H1 (cell line): Measurements from ENCODE around the gene HLA-DOB. TPM values are rescaled to one million over a fixed set of nuclear protein-coding genes. Genes with fewer than 3 reads are reported as not detected.

ENCODE experiments used
- CTCF ChIA-PET: fragments of 300-600 bp; sonication (Branson Sonifier 250); formaldehyde crosslinking; loops from one replicate; lab custom pipeline; 2021; ENCODE audit not compliant: partially characterized antibody; lab: Charles Lee
- POLR2A ChIA-PET: fragments of 300-600 bp; sonication (Branson Sonifier 250); formaldehyde crosslinking; loops from one replicate; lab custom pipeline; 2021; ENCODE audit warnings: inconsistent platforms; ENCODE audit not compliant: partially characterized antibody; lab: Charles Lee
- DNase-seq, 2 experiments: peaks; one replicate each; pipeline versions ENCODE4 v3.0.0 to v3.0.0-alpha.2; 2010 to 2022; ENCODE audit warnings: low spot score in 2 of 2, low read depth in 1 of 2, mixed read lengths in 1 of 2
- FAIRE-seq: peaks from 2 replicates; lab custom pipeline; 2011; peaks lifted over from hg19 to GRCh38; lab: Jason Lieb, UNC
- H2AFZ ChIP-seq: 2 replicates; pipeline ENCODE4 v1.8.1; 2012; ENCODE audit warnings: low read length, inconsistent platforms
- H2AK5ac ChIP-seq: 2 replicates; pipeline ENCODE4 v1.6.1; 2013; ENCODE audit warnings: low read depth, low read length
- H2BK120ac ChIP-seq: replicated peaks from 2 replicates; pipeline ENCODE3; 2013; ENCODE audit warnings: low read depth, low read length, inconsistent platforms
- H2BK12ac ChIP-seq: 2 replicates; pipeline ENCODE4 v1.6.1; 2013; ENCODE audit warnings: low read depth, low read length
- H2BK15ac ChIP-seq: 2 replicates; pipeline ENCODE4 v1.6.1; 2013; ENCODE audit warnings: low read length
- H2BK20ac ChIP-seq: 2 replicates; pipeline ENCODE4 v1.6.1; 2013; ENCODE audit warnings: low read length
- H2BK5ac ChIP-seq: 2 replicates; pipeline ENCODE4 v1.6.1; 2013; ENCODE audit warnings: low read depth, low read length
- H3K14ac ChIP-seq: 2 replicates; pipeline ENCODE4 v1.6.1; 2013; ENCODE audit warnings: inconsistent platforms; ENCODE audit not compliant: insufficient read length
- H3K18ac ChIP-seq: 2 replicates; pipeline ENCODE4 v1.6.1; 2013; ENCODE audit warnings: low read length; ENCODE audit errors: extremely low read depth
- H3K23ac ChIP-seq: 2 replicates; pipeline ENCODE4 v1.6.1; 2013; ENCODE audit warnings: inconsistent platforms; ENCODE audit not compliant: insufficient read length
- H3K23me2 ChIP-seq: 2 replicates; pipeline ENCODE4 v1.6.1; 2013; ENCODE audit warnings: low read depth, low read length
- H3K27ac ChIP-seq: 2 replicates; pipeline ENCODE4 v1.6.1; 2011; ENCODE audit warnings: low read depth, low read length, inconsistent platforms
- H3K27me3 ChIP-seq, 4 experiments: replicated peaks in 1 of 4; 1 replicate in 1 of 4; 2 replicates in 3 of 4; pipeline versions ENCODE4 v1.6.1 to v1.8.1; 2011 to 2013; ENCODE audit warnings: low read length in 3 of 4, mild to moderate bottlenecking in 3 of 4, inconsistent platforms in 2 of 4, mixed read lengths in 2 of 4, moderate library complexity in 1 of 4; ENCODE audit not compliant: control insufficient read depth in 3 of 4, insufficient read depth in 3 of 4; ENCODE audit errors: extremely low read depth in 1 of 4
- H3K36me3 ChIP-seq, 4 experiments: 2 replicates each; pipeline versions ENCODE4 v1.6.1 to v1.8.1; 2011 to 2013; ENCODE audit warnings: mild to moderate bottlenecking in 4 of 4, low read length in 3 of 4, moderate library complexity in 2 of 4, control low read depth in 1 of 4, inconsistent platforms in 1 of 4; ENCODE audit not compliant: insufficient read depth in 4 of 4, control insufficient read depth in 2 of 4
- H3K4ac ChIP-seq: replicated peaks from 2 replicates; pipeline ENCODE3; 2013; ENCODE audit warnings: low read length, low read depth, mixed read lengths, inconsistent platforms; ENCODE audit not compliant: insufficient read length
- H3K4me1 ChIP-seq, 4 experiments: replicated peaks in 1 of 4; 1 replicate in 1 of 4; 2 replicates in 3 of 4; pipeline versions ENCODE4 v1.6.1 to v1.8.1; 2011 to 2013; ENCODE audit warnings: low read length in 3 of 4, inconsistent platforms in 2 of 4, mixed read lengths in 1 of 4; ENCODE audit not compliant: insufficient read depth in 4 of 4, control insufficient read depth in 3 of 4
- H3K4me2 ChIP-seq, 2 experiments: 2 replicates each; pipeline versions ENCODE4 v1.6.1 to v1.8.1; 2011 to 2013; ENCODE audit warnings: low read depth in 2 of 2, low read length in 2 of 2, control low read depth in 1 of 2, inconsistent platforms in 1 of 2, mild to moderate bottlenecking in 1 of 2; ENCODE audit not compliant: insufficient read depth in 1 of 2
- H3K4me3 ChIP-seq, 4 experiments: fragments of 200-600, 300-600 bp in 1 of 4; sonication (generic), shearing (Covaris generic), sonication (Bioruptor Twin) in 1 of 4; 2 replicates each; pipeline versions ENCODE4 v1.5.1 to v1.8.1; 2011 to 2016; ENCODE audit warnings: low read length in 4 of 4, low read depth in 3 of 4, control low read depth in 2 of 4, inconsistent platforms in 2 of 4, mild to moderate bottlenecking in 2 of 4, mixed read lengths in 1 of 4, moderate library complexity in 1 of 4; ENCODE audit not compliant: insufficient read depth in 2 of 4; ENCODE audit errors: extremely low read depth in 1 of 4
- H3K56ac ChIP-seq: replicated peaks from 2 replicates; pipeline ENCODE3; 2013; ENCODE audit warnings: low read depth, mild to moderate bottlenecking, mixed read lengths, low read length, inconsistent platforms; ENCODE audit not compliant: insufficient read length
- H3K79me1 ChIP-seq: 2 replicates; pipeline ENCODE4 v1.6.1; 2013; ENCODE audit warnings: low read depth, low read length, control low read depth
- H3K79me2 ChIP-seq, 2 experiments: 2 replicates each; pipeline versions ENCODE4 v1.6.1 to v1.8.1; 2012 to 2013; ENCODE audit warnings: low read length in 2 of 2, mild to moderate bottlenecking in 2 of 2, inconsistent platforms in 1 of 2; ENCODE audit not compliant: insufficient read depth in 2 of 2, control insufficient read depth in 1 of 2
- H3K9ac ChIP-seq, 4 experiments: replicated peaks in 1 of 4; 1 replicate in 1 of 4; 2 replicates in 3 of 4; pipeline versions ENCODE4 v1.6.1 to v1.8.1; 2011 to 2013; ENCODE audit warnings: low read depth in 3 of 4, low read length in 3 of 4, control low read depth in 2 of 4, mild to moderate bottlenecking in 2 of 4, moderate library complexity in 2 of 4, inconsistent platforms in 1 of 4; ENCODE audit errors: extremely low read depth in 1 of 4
- H3K9me3 ChIP-seq, 2 experiments: 2 replicates each; pipeline versions ENCODE4 v1.6.1 to v1.8.1; 2012 to 2013; ENCODE audit warnings: mild to moderate bottlenecking in 2 of 2, moderate library complexity in 2 of 2, control low read depth in 1 of 2, inconsistent platforms in 1 of 2, low read depth in 1 of 2, low read length in 1 of 2, mixed read lengths in 1 of 2; ENCODE audit not compliant: insufficient read depth in 2 of 2
- H4K20me1 ChIP-seq, 2 experiments: replicated peaks in 1 of 2; 2 replicates each; pipeline versions ENCODE3 to v1.8.1; 2011 to 2013; ENCODE audit warnings: inconsistent platforms in 2 of 2, low read length in 2 of 2, mild to moderate bottlenecking in 1 of 2; ENCODE audit not compliant: insufficient read depth in 2 of 2, control insufficient read depth in 1 of 2
- H4K5ac ChIP-seq: 2 replicates; pipeline ENCODE4 v1.6.1; 2013; ENCODE audit warnings: low read length, low read depth, mixed read lengths, inconsistent platforms; ENCODE audit not compliant: insufficient read length
- H4K8ac ChIP-seq: 2 replicates; pipeline ENCODE4 v1.8.0; 2013; ENCODE audit warnings: mild to moderate bottlenecking, moderate library complexity, low read length, inconsistent platforms; ENCODE audit not compliant: insufficient read depth; ENCODE audit errors: extremely low read depth
- H4K91ac ChIP-seq: replicated peaks from 2 replicates; pipeline ENCODE3; 2013; ENCODE audit warnings: low read length, mixed read lengths, inconsistent platforms; ENCODE audit not compliant: insufficient read length
- ATF3 ChIP-seq: IDR thresholded peaks from 2 replicates; pipeline ENCODE4 v1.6.1; 2011; ENCODE audit warnings: low read depth, mild to moderate bottlenecking, low read length; ENCODE audit not compliant: insufficient read depth
- WGBS, 2 experiments: shearing (Covaris generic) in 1 of 2; methylation state at CpG; one replicate each; pipeline versions ENCODE4 v1.1.6 to v1.1.7; 2013 to 2015; ENCODE audit warnings: low lambda C conversion rate in 2 of 2, mixed read lengths in 2 of 2, inconsistent platforms in 1 of 2, low coverage in 1 of 2, missing lambda C conversion rate in 1 of 2; ENCODE audit not compliant: insufficient replicate concordance in 2 of 2, insufficient coverage in 1 of 2, insufficient read length in 1 of 2; ENCODE audit errors: extremely low coverage in 1 of 2, missing lambda C conversion rate in 1 of 2; 5-methylcytosine and 5-hydroxymethylcytosine counted together
- polyA plus RNA-seq, 7 experiments: library from polyadenylated mRNA; depleted of rRNA in 3 of 7; stranded (reverse) in 5 of 7; unstranded in 2 of 7; fragments of >200 nt in 5 of 7; fragments of 200-250 nt in 2 of 7; gene quantifications; 1 replicate in 5 of 7; 2 replicates in 1 of 7; 4 replicates in 1 of 7; pipeline versions ENCODE4 v1.2.1 to v1.2.3, GENCODE V29; 2011 to 2013; ENCODE audit warnings: missing spikeins in 2 of 7, mixed read lengths in 2 of 7
- total RNA-seq: library from RNA; stranded (reverse); fragmentation: NEBNext Ultra II Directional; extraction: Animal tissue kit (Norgen Biotek cat#: 25700); gene quantifications from 2 replicates; pipeline ENCODE4 v1.2.1, GENCODE V29; 2021

HLA-DOB gene
- total and polyA plus RNA-seq, 2 of the 8 experiments (the other 6 are each of a cell fraction or from before 2014, with no cell fraction given): 0.35 TPM; not detected in 1

GRCh38 chr6:32840604-32841246, 23.9 kb upstream of the HLA-DOB start:
- no peak overlapping the region for H2BK120ac ChIP-seq
- H3K9me3 ChIP-seq: no peaks in the 10 kb centered on the region
- no peak overlapping the region for H2AFZ ChIP-seq
- H3K18ac ChIP-seq: no peak overlapping the region
- H3K79me2 ChIP-seq: no peaks in the 10 kb centered on the region
- no peak for DNase-seq
- CTCF ChIA-PET: interaction anchor here (1.4 to 11.2 kb wide), 3 partner anchors 10 to 112 kb away, joined by 5 to 402 read pairs (median 26); partner anchors contain the start of genes HLA-DMA, PSMB9 and TAP1
- H2BK12ac ChIP-seq: no peak overlapping the region
- H3K9ac ChIP-seq: no peak overlapping the region
- no peak overlapping the region for H4K5ac ChIP-seq
- 86% methylated on average over 9 of the region's 9 CpGs; no CpG with 5 or more reads in 1 of the 2 experiments for WGBS, 2 experiments
- H3K4ac ChIP-seq: no peak overlapping the region
- no peak overlapping the region for H3K4me3 ChIP-seq
- H3K56ac ChIP-seq: no peak overlapping the region
- POLR2A ChIA-PET: interaction anchor here (1.3 kb wide), 1 partner anchor 27 kb away, joined by 4 read pairs; no protein-coding TSS in a partner anchor
- H2BK20ac ChIP-seq: no peak overlapping the region
- H3K14ac ChIP-seq: no peak overlapping the region
- peaks cover 0 to 3% of the 10 kb centered on the region in 2 experiments for H4K20me1 ChIP-seq
- H2AK5ac ChIP-seq: no peak overlapping the region
- H3K79me1 ChIP-seq: no peaks in the 10 kb centered on the region
- FAIRE-seq: no peak
- H3K4me2 ChIP-seq: no peak overlapping the region
- no peaks in the 10 kb centered on the region; a peak in 1 of 8 replicates for H3K36me3 ChIP-seq
- H2BK5ac ChIP-seq: no peak overlapping the region
- H3K27ac ChIP-seq: no peak overlapping the region
- H4K8ac ChIP-seq: no peak overlapping the region
- H3K27me3 ChIP-seq: peaks cover 0 to 11% (median 10%) of the 10 kb centered on the region in 4 experiments; a peak in 4 of 7 replicates
- no peak overlapping the region for H3K23ac ChIP-seq
- H3K4me1 ChIP-seq: peaks cover 0 to 7% (median 5%) of the 10 kb centered on the region in 4 experiments; a peak in 5 of 7 replicates
- H3K23me2 ChIP-seq: peaks cover 16% of the 10 kb centered on the region
- no peak overlapping the region for H4K91ac ChIP-seq
- H2BK15ac ChIP-seq: no peak overlapping the region
- TF ChIP-seq ATF3: no peak
